Gastroesophageal sphincter (tissue), 4 donors: ENCODE results near the gene GIPC1. TPM values are rescaled to one million over a fixed set of nuclear protein-coding genes. Genes with fewer than 3 reads are reported as not detected.
A peak's percentile ranks its signal among the peaks of the same experiment; 100 is the strongest.

ENCODE experiments used
- ATAC-seq: fragments of 150-250 bp; one replicate; pipeline ENCODE4 v1.9.1; 2016; ENCODE audit warnings: mild to moderate bottlenecking, moderate library complexity
- H3K27ac ChIP-seq, 4 donors: fragments of 200-600 bp; sonication (generic) in 3 of 4; 1 replicate in 3 of 4; 2 replicates in 1 of 4; pipeline ENCODE4 v1.5.1; 2016 to 2019
- H3K27me3 ChIP-seq: fragments of 200-600 bp; sonication (generic); one replicate; pipeline ENCODE4 v1.5.1; 2019
- H3K36me3 ChIP-seq, 2 donors: fragments of 200-600 bp; sonication (generic); one replicate each; pipeline ENCODE4 v1.5.1; 2019; ENCODE audit warnings: control low read depth in 1 of 2
- H3K4me1 ChIP-seq, 3 donors: fragments of 200-600 bp; sonication (generic); 1 replicate in 2 of 3; 2 replicates in 1 of 3; pipeline ENCODE4 v1.5.1; 2016 to 2019; ENCODE audit warnings: control low read depth in 2 of 3
- H3K4me3 ChIP-seq, 2 donors: fragments of 200-600 bp; sonication (generic); one replicate each; pipeline ENCODE4 v1.5.1; 2019; ENCODE audit warnings: mild to moderate bottlenecking in 1 of 2, moderate library complexity in 1 of 2
- H3K9me3 ChIP-seq, 3 donors: fragments of 200-600 bp; sonication (generic); one replicate each; pipeline ENCODE4 v1.5.1; 2017 to 2019; ENCODE audit warnings: control low read depth in 2 of 3
- CTCF ChIP-seq, 4 experiments: fragments of 200-600 bp in 2 of 4; fragments of 450-650 bp in 2 of 4; sonication (generic) in 1 of 4; IDR thresholded peaks; one replicate each; pipeline ENCODE4 v1.5.1; 2017 to 2019; ENCODE audit warnings: antibody characterized with exemption in 4 of 4, mild to moderate bottlenecking in 2 of 4, moderate library complexity in 2 of 4
- EP300 ChIP-seq: sonication (generic); formaldehyde crosslinking; IDR thresholded peaks from one replicate; pipeline ENCODE4 v1.6.1; 2017; ENCODE audit warnings: antibody characterized with exemption, mild to moderate bottlenecking
- POLR2A ChIP-seq, 2 donors: fragments of 450-650 bp; IDR thresholded peaks; one replicate each; pipeline ENCODE4 v1.6.1; 2017; ENCODE audit warnings: antibody characterized with exemption in 2 of 2, mild to moderate bottlenecking in 2 of 2, moderate library complexity in 1 of 2
- POLR2AphosphoS5 ChIP-seq: sonication (generic); formaldehyde crosslinking; IDR thresholded peaks from one replicate; pipeline ENCODE4 v1.6.1; 2017; ENCODE audit warnings: antibody characterized with exemption
- whole genome bisulfite sequencing, 2 donors: methylation state at CpG; one replicate each; pipeline ENCODE4 v1.1.5; 2018; ENCODE audit warnings: low coverage in 1 of 2; 5-methylcytosine and 5-hydroxymethylcytosine counted together
- total RNA-seq, 4 donors: library from RNA; depleted of rRNA; stranded (reverse); fragments of >200 nt; gene quantifications; one replicate each; pipeline ENCODE4 v1.1.0, GENCODE V29; 2016

Gene GIPC1
- total RNA-seq, 4 donors from 2014 or later, result 63.8 to 115 (median 78.3) TPM

GRCh38 chr19:14450168-14450874 is 45.6 kb downstream of the GIPC1 start:
- no peak overlapping the region for H3K27ac ChIP-seq
- WGBS, 2 donors, result 100% methylated on average over 1 of the region's 30 CpGs; no CpG with 5 or more reads in 1 of the 2 donors
- H3K9me3 ChIP-seq, result no peaks in the 10 kb centered on the region
- peaks cover 0 to 7% (median 0%) of the 10 kb centered on the region in 3 donors for H3K4me1 ChIP-seq
- H3K4me3 ChIP-seq, result no peak overlapping the region
- no peaks in the 10 kb centered on the region for H3K27me3 ChIP-seq
- ATAC-seq, result peak; percentile 40
- TF ChIP-seq EP300 (no peak), POLR2A (IDR thresholded peaks at IDR 0.05) (no peak), CTCF (IDR thresholded peaks at IDR 0.05) (no peak), POLR2AphosphoS5 (no peak)
- H3K36me3 ChIP-seq, result peaks cover 0 to 98% of the 10 kb centered on the region in 2 donors

- ATAC-seq, result no peak
- H3K27me3 ChIP-seq, result no peaks in the 10 kb centered on the region
- WGBS, 2 donors, result 79 to 87% methylated on average over 2 to 5 of the region's 6 CpGs
- peaks cover 0 to 3% (median 0%) of the 10 kb centered on the region in 3 donors for H3K4me1 ChIP-seq
- H3K4me3 ChIP-seq, result no peak overlapping the region
- no peaks in the 10 kb centered on the region for H3K9me3 ChIP-seq
- H3K27ac ChIP-seq, result no peak overlapping the region
- TF ChIP-seq POLR2AphosphoS5, result no peak
- no peak for TF ChIP-seq CTCF (IDR thresholded peaks at IDR 0.05)
- H3K36me3 ChIP-seq, result peaks cover 0 to 100% of the 10 kb centered on the region in 2 donors
Measured at GRCh38 chr19:14449321-14449720, 46.6 kb downstream of the GIPC1 start.

GRCh38 chr19:14446336-14447036 is 49.4 kb downstream of the GIPC1 start:
- no peaks in the 10 kb centered on the region for H3K9me3 ChIP-seq
- TF ChIP-seq POLR2A (IDR thresholded peaks at IDR 0.05) (no peak), CTCF (IDR thresholded peaks at IDR 0.05) (no peak), EP300 (no peak)
- ATAC-seq, result no peak
- WGBS, 2 donors, result 65 to 100% methylated on average over 1 to 2 of the region's 10 CpGs
- no peaks in the 10 kb centered on the region for H3K27me3 ChIP-seq
- H3K27ac ChIP-seq, result no peak overlapping the region
- H3K4me1 ChIP-seq, result peaks cover 0 to 1% (median 0%) of the 10 kb centered on the region in 3 donors
- H3K4me3 ChIP-seq, result no peak overlapping the region
- H3K36me3 ChIP-seq, result peaks cover 0 to 100% of the 10 kb centered on the region in 2 donors

GRCh38 chr19:14443632-14444216 is 52.2 kb downstream of the GIPC1 start:
- H3K4me3 ChIP-seq, result no peak overlapping the region
- no peak for ATAC-seq
- H3K36me3 ChIP-seq, result peaks cover 0 to 82% of the 10 kb centered on the region in 2 donors
- no peaks in the 10 kb centered on the region for H3K27me3 ChIP-seq
- H3K27ac ChIP-seq, result no peak overlapping the region
- 86 to 90% methylated on average over 10 to 14 of the region's 14 CpGs for WGBS, 2 donors
- H3K9me3 ChIP-seq, result no peaks in the 10 kb centered on the region
- peaks cover 0 to 29% (median 8%) of the 10 kb centered on the region in 3 donors for H3K4me1 ChIP-seq
- TF ChIP-seq POLR2AphosphoS5, result no peak
- no peak for TF ChIP-seq CTCF (IDR thresholded peaks at IDR 0.05)
- TF ChIP-seq POLR2A (IDR thresholded peaks at IDR 0.05), result no peak
- no peak for TF ChIP-seq EP300
